ENCODE measurements around the gene CYP4F22.

DNA sequence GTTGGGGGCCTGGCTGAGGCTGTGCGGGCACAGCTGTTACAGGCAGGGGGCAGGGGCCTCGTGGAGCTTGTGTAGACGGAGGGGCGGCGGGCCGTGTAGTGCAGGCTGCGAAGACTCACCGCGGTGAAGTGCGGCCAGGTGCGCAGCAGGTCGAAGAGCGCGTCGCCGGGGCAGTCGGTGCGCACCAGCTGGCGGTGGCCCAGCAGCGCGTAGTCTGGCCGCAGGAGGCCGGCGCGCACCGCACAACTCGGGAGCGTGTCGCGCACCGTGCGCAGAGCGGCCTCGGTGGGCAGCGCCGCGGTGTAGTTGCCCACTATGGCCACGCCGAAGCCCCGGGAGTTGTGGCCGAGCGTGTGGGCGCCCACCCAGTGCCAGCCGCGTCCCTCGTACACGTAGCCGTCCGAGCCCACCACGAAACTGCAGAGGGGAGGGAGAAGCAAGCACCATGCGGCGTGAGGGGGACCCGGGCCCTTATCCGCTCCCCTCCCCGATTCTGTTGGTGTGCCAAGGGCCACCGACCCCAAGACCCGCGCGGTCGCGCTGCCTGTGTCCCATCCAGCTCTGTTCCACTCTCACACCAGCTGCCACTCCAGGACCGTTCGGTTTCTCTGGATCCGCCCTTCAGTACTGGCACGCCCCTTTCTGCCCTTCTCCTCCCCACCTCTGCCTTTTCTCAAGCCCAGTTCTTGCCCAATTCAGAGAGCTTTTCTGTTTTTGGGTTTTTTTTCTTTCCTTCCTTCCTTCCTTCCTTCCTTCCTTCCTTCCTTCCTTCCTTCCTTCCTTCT is 38.6 kb upstream of the CYP4F22 start:
- TF ChIP-seq ZNF274 (IDR thresholded peaks at IDR 0.05; ENCODE audit: low read depth, low read length) (no peak), SUZ12 (IDR thresholded peaks at IDR 0.05; ENCODE audit: extremely low read depth, insufficient read depth, insufficient read length) (no peak), YY1 (IDR thresholded peaks at IDR 0.05; ENCODE audit: insufficient read depth, insufficient read length) (no peak)

Data from NT2/D1 (cell line).